CD14-positive monocyte (primary cell): ENCODE data around the gene XNDC1N. TPM values are rescaled to one million over a fixed set of nuclear protein-coding genes. Genes with fewer than 3 reads are reported as not detected.

Experiments
- DNase-seq, 3 donors: peaks; one replicate each; pipeline ENCODE4 v3.0.0-alpha.2; 2011 to 2022
- H2AFZ ChIP-seq: 2 replicates; pipeline ENCODE4 v1.6.0; 2012; ENCODE audit warnings: mild to moderate bottlenecking, low read depth, low read length, inconsistent platforms; ENCODE audit not compliant: insufficient read depth, poor library complexity, severe bottlenecking
- H3K27ac ChIP-seq, 2 donors: 1 replicate in 1 of 2; 2 replicates in 1 of 2; pipeline ENCODE4 v1.5.1; 2012 to 2013; ENCODE audit warnings: low read length in 2 of 2, control low read depth in 1 of 2, inconsistent platforms in 1 of 2, low read depth in 1 of 2, mild to moderate bottlenecking in 1 of 2
- H3K27me3 ChIP-seq, 2 donors: one replicate each; pipeline versions ENCODE4 v1.6.0 to v1.6.1; 2011 to 2013; ENCODE audit warnings: low read length in 2 of 2; ENCODE audit not compliant: control insufficient read depth in 2 of 2, insufficient read depth in 2 of 2
- H3K36me3 ChIP-seq, 2 donors: replicated peaks in 1 of 2; 1 replicate in 1 of 2; 2 replicates in 1 of 2; pipeline versions ENCODE4 v1.5.1 to v1.6.1; 2012 to 2013; ENCODE audit warnings: low read length in 2 of 2, control low read depth in 1 of 2, inconsistent platforms in 1 of 2, mild to moderate bottlenecking in 1 of 2; ENCODE audit not compliant: insufficient read depth in 2 of 2, control insufficient read depth in 1 of 2
- H3K4me1 ChIP-seq, 2 donors: 1 replicate in 1 of 2; 2 replicates in 1 of 2; pipeline versions ENCODE4 v1.5.1 to v1.6.1; 2012 to 2013; ENCODE audit warnings: low read length in 2 of 2, control low read depth in 1 of 2, inconsistent platforms in 1 of 2, mild to moderate bottlenecking in 1 of 2, moderate library complexity in 1 of 2; ENCODE audit not compliant: insufficient read depth in 2 of 2, control insufficient read depth in 1 of 2
- H3K4me2 ChIP-seq: replicated peaks from 2 replicates; pipeline ENCODE3; 2012; ENCODE audit warnings: low read length, moderate library complexity, mild to moderate bottlenecking; ENCODE audit not compliant: poor library complexity, severe bottlenecking; ENCODE audit errors: extremely low read depth
- H3K4me3 ChIP-seq, 3 experiments: fragments of 200-600 bp in 1 of 3; sonication (generic) in 1 of 3; replicated peaks in 1 of 3; 1 replicate in 2 of 3; 2 replicates in 1 of 3; pipeline ENCODE4 v1.5.1; 2011 to 2013; ENCODE audit warnings: low read length in 3 of 3, mild to moderate bottlenecking in 3 of 3, control low read depth in 2 of 3, low read depth in 2 of 3, inconsistent platforms in 1 of 3, moderate library complexity in 1 of 3
- H3K79me2 ChIP-seq: 2 replicates; pipeline ENCODE4 v1.6.0; 2012; ENCODE audit warnings: mild to moderate bottlenecking, control low read depth, inconsistent platforms, low read length, moderate library complexity; ENCODE audit not compliant: insufficient read depth
- H3K9ac ChIP-seq: 2 replicates; pipeline ENCODE4 v1.6.0; 2017; ENCODE audit warnings: low read length, mild to moderate bottlenecking; ENCODE audit not compliant: insufficient read depth, poor library complexity, severe bottlenecking
- H3K9me3 ChIP-seq, 2 donors: replicated peaks in 1 of 2; 1 replicate in 1 of 2; 2 replicates in 1 of 2; pipeline versions ENCODE4 v1.5.1 to v1.6.1; 2012 to 2013; ENCODE audit warnings: low read length in 2 of 2, control low read depth in 1 of 2; ENCODE audit not compliant: control insufficient read depth in 1 of 2, insufficient read depth in 1 of 2
- H4K20me1 ChIP-seq: 2 replicates; pipeline ENCODE4 v1.6.0; 2012; ENCODE audit warnings: mild to moderate bottlenecking, low read length, control low read depth, moderate library complexity; ENCODE audit not compliant: insufficient read depth
- H3K27ac Mint-ChIP-seq, 7 donors: one replicate each; pipeline ENCODE4 v1.8.0; 2020; ENCODE audit warnings: mild to moderate bottlenecking in 7 of 7, mixed read lengths in 7 of 7, moderate library complexity in 6 of 7, inconsistent platforms in 2 of 7
- H3K27me3 Mint-ChIP-seq, 3 donors: one replicate each; pipeline ENCODE4 v1.8.0; 2021 to 2022; ENCODE audit warnings: low read depth in 3 of 3, mild to moderate bottlenecking in 3 of 3, mixed read lengths in 3 of 3, moderate library complexity in 3 of 3, inconsistent platforms in 1 of 3
- H3K36me3 Mint-ChIP-seq, 2 donors: one replicate each; pipeline ENCODE4 v1.8.0; 2020; ENCODE audit warnings: mixed read lengths in 2 of 2, inconsistent platforms in 1 of 2, mild to moderate bottlenecking in 1 of 2
- H3K4me1 Mint-ChIP-seq: one replicate; pipeline ENCODE4 v1.8.0; 2020; ENCODE audit warnings: mild to moderate bottlenecking, mixed read lengths
- H3K4me3 Mint-ChIP-seq, 2 donors: one replicate each; pipeline ENCODE4 v1.8.0; 2020; ENCODE audit warnings: mild to moderate bottlenecking in 2 of 2, mixed read lengths in 2 of 2, moderate library complexity in 1 of 2
- H3K9me3 Mint-ChIP-seq, 7 donors: one replicate each; pipeline ENCODE4 v1.8.0; 2020 to 2022; ENCODE audit warnings: mixed read lengths in 7 of 7, mild to moderate bottlenecking in 6 of 7, moderate library complexity in 6 of 7, inconsistent platforms in 2 of 7
- CTCF ChIP-seq: fragments of 200-600 bp; IDR thresholded peaks from one replicate; pipeline ENCODE4 v1.8.0; 2022; ENCODE audit warnings: antibody characterized with exemption, mild to moderate bottlenecking
- WGBS: methylation state at CpG from one replicate; pipeline ENCODE4 v1.1.5; 2013; ENCODE audit warnings: missing lambda C conversion rate; ENCODE audit not compliant: insufficient coverage; 5-methylcytosine and 5-hydroxymethylcytosine counted together
- intact Hi-C, 2 donors: fragments of 100-400 bp; cut with micrococcal nuclease; formaldehyde crosslinking; loops; one replicate each; pipeline versions ENCODE4 v1.15.0 to v1.15.1; 2023
- polyA plus RNA-seq, 3 donors: library from polyadenylated mRNA; depleted of rRNA in 1 of 3; unstranded in 2 of 3; stranded (reverse) in 1 of 3; fragments of 300-500 nt in 2 of 3; fragments of >200 nt in 1 of 3; fragmentation: Illumina TruSeq in 2 of 3; gene quantifications; 1 replicate in 2 of 3; 2 replicates in 1 of 3; pipeline ENCODE4 v1.2.3, GENCODE V29; 2012 to 2021

XNDC1N gene
- polyA plus RNA-seq, 3 donors = 0.80 to 2.1 (median 0.99) TPM

GRCh38 chr11:71946144-71946571, 17.8 kb upstream of the XNDC1N start:
- H3K79me2 ChIP-seq = peaks cover 18% of the 10 kb centered on the region
- no peaks in the 10 kb centered on the region for H3K4me1 ChIP-seq
- no peaks in the 10 kb centered on the region for H3K27me3 ChIP-seq
- Mint-ChIP-seq H3K27ac (peak overlapping the region in 1 of 7 donors; percentile 8), H3K4me1 (peaks cover 16% of the 10 kb centered on the region), H3K36me3 (peaks cover 8 to 22% of the 10 kb centered on the region in 2 donors), H3K9me3 (no peaks in the 10 kb centered on the region), H3K4me3 (no peak overlapping the region), H3K27me3 (peaks cover 0 to 2% (median 0%) of the 10 kb centered on the region in 3 donors)
- TF ChIP-seq CTCF = no peak
- H3K4me2 ChIP-seq = no peak overlapping the region
- no peak overlapping the region for H3K4me3 ChIP-seq
- no peak overlapping the region for H3K9ac ChIP-seq
- H2AFZ ChIP-seq = no peak overlapping the region
- DNase-seq = no peak
- H4K20me1 ChIP-seq = peaks cover 25% of the 10 kb centered on the region
- peaks cover 0 to 17% of the 10 kb centered on the region in 2 donors for H3K36me3 ChIP-seq
- no peak overlapping the region for H3K27ac ChIP-seq
- H3K9me3 ChIP-seq = no peaks in the 10 kb centered on the region
- WGBS = no CpG with 5 or more reads among the region's 2 CpGs
- intact Hi-C loops = no loop called here

- 99% methylated on average over 6 of the region's 6 CpGs for WGBS
- H3K27me3 ChIP-seq = no peaks in the 10 kb centered on the region
- H3K4me1 ChIP-seq = no peaks in the 10 kb centered on the region
- H3K9me3 ChIP-seq = no peaks in the 10 kb centered on the region
- H3K36me3 ChIP-seq = peaks cover 0 to 28% of the 10 kb centered on the region in 2 donors
- H3K4me2 ChIP-seq = no peak overlapping the region
- no peak for TF ChIP-seq CTCF
- H3K4me3 ChIP-seq = no peak overlapping the region
- H2AFZ ChIP-seq = no peak overlapping the region
- peaks cover 9% of the 10 kb centered on the region for H3K4me1 Mint-ChIP-seq
- H3K36me3 Mint-ChIP-seq = peaks cover 17 to 24% of the 10 kb centered on the region in 2 donors
- intact Hi-C loops = no loop called here
- no peak overlapping the region for H3K27ac Mint-ChIP-seq
- H4K20me1 ChIP-seq = peaks cover 29% of the 10 kb centered on the region
- H3K9me3 Mint-ChIP-seq = no peaks in the 10 kb centered on the region
- no peak overlapping the region for H3K9ac ChIP-seq
- H3K79me2 ChIP-seq = peaks cover 57% of the 10 kb centered on the region
- H3K4me3 Mint-ChIP-seq = no peak overlapping the region
- no peaks in the 10 kb centered on the region for H3K27me3 Mint-ChIP-seq
- H3K27ac ChIP-seq = no peak overlapping the region
- no peak for DNase-seq
These were observed 12.3 kb upstream of the XNDC1N start for GRCh38 chr11:71940561-71941219.
